ENCODE measurements around the gene MBD3.

Gene MBD3

GRCh38 chr19:1618157-1619093 lies 25.8 kb upstream of the MBD3 start:
- DNase-seq = no peak

- DNase-seq = no peak
Measured at GRCh38 chr19:1616875-1617274, 24.2 kb upstream of the MBD3 start.

GRCh38 chr19:1616396-1616795 lies 23.7 kb upstream of the MBD3 start:
- DNase-seq = peak; percentile 16

- DNase-seq = no peak
Measured at GRCh38 chr19:1615156-1615765, 22.6 kb upstream of the MBD3 start.

GRCh38 chr19:1613808-1614570 lies 21.3 kb upstream of the MBD3 start:
- no peak for DNase-seq

- no peak for DNase-seq
Measured at GRCh38 chr19:1613146-1613545, 20.5 kb upstream of the MBD3 start.

- no peak for DNase-seq
Measured at GRCh38 chr19:1612114-1613086, 19.7 kb upstream of the MBD3 start.

GRCh38 chr19:1611353-1611752 lies 18.7 kb upstream of the MBD3 start:
- DNase-seq = no peak

- DNase-seq = no peak
Measured at GRCh38 chr19:1610579-1610978, 17.9 kb upstream of the MBD3 start.

GRCh38 chr19:1609680-1610474 lies 17.2 kb upstream of the MBD3 start:
- no peak for DNase-seq

- DNase-seq = no peak
Measured at GRCh38 chr19:1609103-1609396, 16.4 kb upstream of the MBD3 start.

GRCh38 chr19:1608359-1609102 lies 15.9 kb upstream of the MBD3 start:
- DNase-seq = no peak

GRCh38 chr19:1606138-1606651 lies 13.5 kb upstream of the MBD3 start:
- no peak for DNase-seq

GRCh38 chr19:1605236-1606137 lies 12.8 kb upstream of the MBD3 start, which contains the start of gene UQCR11:
TSS of gene UQCR11 (minus strand) at chr19:1605462. CDS start at chr19:1605409, 53 bp downstream.
- peak; percentile 96 for DNase-seq

GRCh38 chr19:1602091-1602707 lies 9.5 kb upstream of the MBD3 start:
- DNase-seq = no peak

- DNase-seq = no peak
Measured at GRCh38 chr19:1601613-1602064, 9.0 kb upstream of the MBD3 start.

GRCh38 chr19:1599460-1599846 lies 6.8 kb upstream of the MBD3 start:
- DNase-seq = no peak

- no peak for DNase-seq
Measured at GRCh38 chr19:1598777-1599459, 6.3 kb upstream of the MBD3 start.

- DNase-seq = no peak
Measured at GRCh38 chr19:1593501-1593772, 772 bp upstream of the MBD3 start.
